Measurements from ENCODE around the gene SCLY.
A peak's percentile ranks its signal among the peaks of the same experiment; 100 is the strongest.
"Not testable (repeated sequence)": the region's sequence is repeated elsewhere in the genome, so short reads cannot be mapped to it uniquely, and the experiment has no call there.

The SCLY gene

DNA sequence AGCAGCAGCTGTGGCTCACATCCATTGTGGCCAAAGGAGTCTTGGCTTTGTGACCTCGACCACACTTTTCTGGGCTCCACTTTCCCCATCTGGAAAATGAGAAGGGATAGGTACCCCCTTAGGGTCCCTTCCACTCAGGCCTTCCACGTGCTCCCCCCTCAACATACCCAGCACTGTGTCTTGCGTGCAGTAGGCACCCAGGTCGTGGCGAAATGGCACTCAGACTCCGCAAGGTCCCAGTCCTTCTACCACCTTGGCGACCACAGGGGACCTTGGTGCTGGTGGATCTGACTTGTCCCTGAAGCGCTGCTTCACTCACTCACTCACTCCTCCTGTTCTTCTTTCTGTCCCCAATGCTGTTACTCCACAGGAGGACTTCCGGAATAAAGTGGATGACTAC is 19.9 kb upstream of the SCLY start:
- DNase-seq (ENCODE audit: low read depth in 2 of 2), result no peak

DNA sequence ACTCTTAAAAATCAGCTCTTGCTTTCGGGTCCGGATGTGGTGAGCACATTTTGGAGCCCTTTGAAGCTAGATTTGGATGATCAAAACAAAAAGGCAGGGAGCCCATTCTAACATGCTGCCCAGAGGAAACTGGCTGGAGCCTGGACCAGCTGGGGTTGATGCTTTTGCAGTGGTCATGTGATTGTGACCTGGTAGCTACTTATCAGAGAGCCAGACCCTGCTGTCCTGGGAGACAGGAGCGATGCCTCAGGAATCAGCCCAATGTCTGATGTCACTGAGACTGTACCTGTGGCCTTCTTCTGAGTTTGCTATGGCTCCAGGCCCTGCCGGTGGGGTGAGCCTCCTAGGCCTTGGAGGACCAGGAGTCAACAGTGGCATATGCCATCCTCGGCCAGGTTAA is 18.7 kb upstream of the SCLY start:
- no peak for DNase-seq (ENCODE audit: low read depth in 2 of 2)

DNA sequence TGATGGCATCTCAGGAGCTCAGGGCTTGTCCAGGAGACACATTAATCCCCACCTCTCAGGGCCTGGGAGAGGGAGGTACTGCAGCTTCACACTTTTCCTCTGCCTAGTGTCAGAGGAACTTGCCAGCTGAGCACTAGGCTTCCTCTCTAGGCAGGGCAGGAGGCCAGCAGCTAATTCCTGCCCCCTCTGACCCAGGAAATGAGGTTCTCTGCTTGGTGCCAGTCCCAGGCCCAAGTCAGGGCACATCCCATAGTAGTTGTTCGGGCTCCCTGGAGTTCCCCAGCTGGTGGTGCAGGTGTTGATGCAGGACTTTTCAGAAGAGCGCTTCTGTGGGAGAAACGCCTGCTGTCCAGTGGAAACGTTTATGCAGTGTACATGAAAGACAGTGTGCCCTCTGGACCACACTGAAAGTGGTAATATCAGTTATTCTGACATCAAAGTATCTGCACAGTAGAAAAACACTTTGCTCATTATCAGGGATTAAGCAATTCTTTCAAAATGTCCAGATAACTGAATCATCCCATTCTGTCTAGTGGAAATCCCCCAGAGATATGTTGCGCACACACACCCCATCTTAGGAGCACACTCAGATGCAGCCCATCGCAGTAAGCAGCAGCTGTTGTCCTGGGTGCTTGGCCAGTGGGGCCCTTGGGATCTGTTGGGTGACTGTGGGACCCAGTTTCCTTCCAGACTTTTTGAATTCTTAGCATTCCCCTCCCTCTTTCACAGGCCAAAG is 17.8 kb upstream of the SCLY start:
- DNase-seq (ENCODE audit: low read depth in 2 of 2), result no peak

DNA sequence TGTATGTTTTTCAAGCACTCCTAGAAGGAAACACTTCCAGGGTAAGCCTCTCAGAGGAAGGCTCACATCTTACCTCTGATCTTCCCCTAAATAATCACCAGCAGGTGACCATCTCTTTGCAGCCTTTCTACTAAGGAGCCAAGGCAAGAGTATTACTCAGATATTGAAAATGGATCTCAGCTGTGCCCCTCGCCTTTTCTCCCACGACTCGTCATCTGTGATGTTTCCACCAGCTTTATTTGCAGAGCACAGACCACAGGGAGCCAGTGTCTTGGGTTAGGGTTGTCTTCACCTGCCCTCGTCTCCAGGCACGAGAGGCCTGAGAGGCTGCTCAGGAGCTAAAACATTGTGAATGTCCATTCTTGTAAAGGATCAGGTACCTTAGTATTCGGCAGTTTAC is 16.9 kb upstream of the SCLY start:
- no peak for DNase-seq (ENCODE audit: low read depth in 2 of 2)

DNA sequence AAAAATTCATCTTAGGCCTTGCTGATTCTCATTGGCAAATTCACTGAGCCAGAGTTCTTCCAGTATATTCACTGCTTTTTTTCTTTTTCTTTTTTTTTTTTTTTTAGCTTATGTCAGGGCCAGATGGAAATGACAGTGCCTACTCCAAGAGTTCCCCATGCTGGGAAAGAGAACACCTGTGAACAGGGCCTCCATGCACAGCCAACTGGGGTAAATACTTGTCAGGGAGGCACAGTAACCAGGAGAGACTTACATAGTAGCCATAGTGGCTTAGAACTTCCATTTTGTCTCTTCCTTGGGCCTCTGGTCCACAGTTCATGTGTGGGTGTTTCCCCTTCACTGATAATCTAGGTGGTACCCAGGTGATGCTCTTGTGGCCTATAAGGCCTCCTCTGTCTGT is 15.2 kb upstream of the SCLY start:
- DNase-seq (ENCODE audit: low read depth in 2 of 2), result no peak

DNA sequence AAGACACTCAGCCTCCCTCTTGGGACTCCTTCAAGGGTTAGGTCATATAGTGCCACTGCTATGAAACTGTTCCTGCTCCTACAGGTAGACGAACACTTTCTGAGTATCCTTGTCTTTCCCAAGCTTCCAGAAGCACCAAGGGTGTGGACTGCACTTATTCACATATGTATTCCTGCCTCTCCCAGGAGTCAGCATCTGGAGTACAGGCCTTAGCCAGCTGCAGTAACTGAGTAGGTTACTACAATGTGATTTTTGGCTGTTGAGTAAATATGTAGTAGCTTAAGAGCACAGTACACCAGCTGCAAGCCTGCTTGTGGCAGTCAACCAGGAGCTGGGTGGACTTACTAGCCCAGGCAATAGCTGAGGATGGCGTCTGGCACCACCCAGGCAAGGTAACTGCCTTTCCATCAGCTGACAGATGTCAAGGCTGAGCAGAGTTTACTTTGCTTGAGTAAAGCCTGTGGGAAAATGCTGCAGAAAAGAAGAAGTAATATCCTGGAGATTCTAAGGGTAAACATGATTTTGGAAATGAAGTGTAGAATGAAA is 14.0 kb upstream of the SCLY start:
- no peak for DNase-seq (ENCODE audit: low read depth in 2 of 2)

DNA sequence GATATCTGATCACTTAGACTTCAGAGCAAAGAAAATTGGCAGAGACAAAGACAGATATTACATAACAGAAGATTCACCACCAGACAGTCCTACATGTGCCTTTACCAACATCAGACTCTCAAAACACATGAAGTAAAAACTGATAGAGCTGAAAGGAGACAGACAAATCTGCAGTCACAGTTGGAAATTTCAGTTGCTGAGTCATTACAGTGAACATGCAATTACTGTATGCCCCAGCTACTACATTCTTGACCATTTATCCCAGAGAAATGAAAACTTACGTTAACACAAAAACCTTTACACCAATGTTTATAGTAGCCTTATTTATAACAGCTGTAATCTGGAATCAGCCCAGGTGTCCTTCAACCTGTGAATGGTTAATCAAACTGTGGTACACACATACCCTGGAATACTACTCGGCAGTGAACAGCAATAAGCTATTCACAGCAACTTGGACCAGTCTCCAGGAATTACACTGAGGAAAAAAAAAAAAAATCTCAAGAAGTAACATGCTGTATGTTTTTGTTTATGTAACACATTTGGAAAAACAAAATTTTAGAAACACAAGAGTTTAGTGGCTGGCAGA is 7.5 kb upstream of the SCLY start:
- no peak for DNase-seq (ENCODE audit: low read depth in 2 of 2)

DNA sequence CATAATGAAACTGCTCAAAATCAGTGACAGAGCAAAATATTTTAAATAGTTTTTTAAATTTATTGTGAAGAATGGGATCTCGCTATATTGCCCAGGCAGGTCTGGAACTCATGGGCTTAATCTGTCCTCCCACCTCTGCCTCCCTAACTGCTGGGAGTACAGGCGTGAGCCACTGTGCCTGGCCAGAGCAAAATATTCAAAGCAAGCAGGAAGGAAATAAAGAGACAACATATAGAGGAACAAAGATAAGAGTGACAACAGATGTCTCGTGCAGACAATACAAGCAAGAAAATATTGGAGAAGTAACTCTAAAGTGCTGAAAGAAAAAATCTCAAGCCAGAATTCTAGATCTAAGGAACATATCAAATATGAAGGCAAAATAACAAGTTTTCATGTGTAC is 5.0 kb upstream of the SCLY start:
- no peak for DNase-seq (ENCODE audit: low read depth in 2 of 2)

DNA sequence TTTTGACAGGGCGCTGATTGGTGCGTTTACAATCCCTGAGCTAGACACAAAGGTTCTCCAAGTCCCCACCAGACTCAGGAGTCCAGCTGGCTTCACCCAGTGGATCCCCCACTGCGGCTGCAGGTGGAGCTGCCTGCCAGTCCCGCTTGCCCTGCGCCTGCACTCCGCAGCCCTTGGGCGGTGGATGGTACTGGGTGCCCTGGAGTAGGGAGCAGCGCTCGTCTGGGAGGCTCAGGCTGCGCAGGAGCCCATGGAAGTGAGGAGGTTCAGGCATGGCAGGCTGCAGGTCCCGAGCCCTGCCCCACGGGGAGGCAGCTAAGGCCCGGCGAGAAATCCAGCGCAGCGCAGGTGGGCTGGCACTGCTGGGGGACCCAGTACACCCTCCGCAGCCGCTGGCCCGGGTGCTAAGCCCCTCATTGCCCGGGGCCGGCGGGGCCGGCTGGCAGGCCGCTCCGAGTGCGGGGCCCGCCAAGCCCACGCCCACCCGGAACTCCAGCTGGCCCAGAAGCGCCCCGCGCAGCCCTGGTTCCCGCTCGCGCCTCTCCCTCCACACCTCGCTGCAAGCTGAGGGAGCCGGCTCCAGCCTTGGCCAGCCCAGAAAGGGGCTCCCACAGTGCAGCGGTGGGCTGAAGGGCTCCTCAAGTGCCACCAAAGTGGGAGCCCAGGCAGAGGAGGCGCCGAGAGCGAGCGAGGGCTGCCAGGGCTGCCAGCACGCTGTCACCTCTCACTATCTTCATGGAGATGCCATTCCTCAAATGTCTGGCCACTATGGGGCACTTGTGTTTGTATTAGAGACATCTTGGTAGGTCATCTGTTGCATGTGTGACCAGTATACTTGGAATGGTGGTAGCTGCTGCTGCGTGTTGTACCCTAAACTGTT is 2.9 kb upstream of the SCLY start:
- not testable (repeated sequence) for DNase-seq (ENCODE audit: low read depth in 2 of 2)

DNA sequence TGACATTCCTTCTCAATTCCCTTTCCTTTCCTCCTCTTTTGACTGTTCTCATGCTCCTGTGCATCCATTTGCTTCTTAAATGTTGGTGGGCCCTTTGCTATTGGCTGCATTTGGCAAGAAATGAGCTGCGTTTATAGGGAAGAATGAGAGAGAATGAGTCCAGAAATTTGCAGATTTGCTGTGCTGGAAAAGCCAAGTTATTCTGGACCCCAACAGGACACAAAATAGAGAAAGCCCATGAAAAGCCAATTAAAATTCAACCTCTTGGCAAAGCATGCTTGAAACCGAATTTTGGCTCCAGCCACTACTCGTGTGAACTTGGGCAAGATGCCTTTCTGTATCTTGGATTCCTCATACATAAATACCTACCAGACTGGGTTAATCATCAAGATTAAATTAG is 1.3 kb upstream of the SCLY start:
- no peak for DNase-seq (ENCODE audit: low read depth in 2 of 2)

DNA sequence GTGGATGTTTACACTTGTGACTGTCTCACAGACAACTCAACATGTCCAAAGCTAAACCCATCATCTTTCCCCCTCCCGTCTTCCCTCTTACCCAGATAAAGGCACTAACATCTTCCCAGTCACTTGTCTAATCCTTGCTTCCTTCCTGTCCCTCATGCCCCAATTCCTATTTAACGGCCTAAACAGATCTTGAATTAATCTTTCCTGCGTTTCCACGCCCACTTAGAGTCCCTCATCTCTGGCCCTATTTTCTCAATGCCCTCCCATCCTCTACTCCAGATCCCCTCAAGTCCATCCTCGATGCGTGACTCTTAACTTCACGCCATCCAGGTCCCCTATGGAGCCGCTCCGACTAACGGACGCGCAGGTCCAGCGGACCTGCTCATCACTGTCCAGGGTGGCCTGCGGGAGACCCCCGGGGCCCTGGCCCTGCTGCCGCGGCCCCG is 682 bp upstream of the SCLY start:
- no peak for DNase-seq (ENCODE audit: low read depth in 2 of 2)

DNA sequence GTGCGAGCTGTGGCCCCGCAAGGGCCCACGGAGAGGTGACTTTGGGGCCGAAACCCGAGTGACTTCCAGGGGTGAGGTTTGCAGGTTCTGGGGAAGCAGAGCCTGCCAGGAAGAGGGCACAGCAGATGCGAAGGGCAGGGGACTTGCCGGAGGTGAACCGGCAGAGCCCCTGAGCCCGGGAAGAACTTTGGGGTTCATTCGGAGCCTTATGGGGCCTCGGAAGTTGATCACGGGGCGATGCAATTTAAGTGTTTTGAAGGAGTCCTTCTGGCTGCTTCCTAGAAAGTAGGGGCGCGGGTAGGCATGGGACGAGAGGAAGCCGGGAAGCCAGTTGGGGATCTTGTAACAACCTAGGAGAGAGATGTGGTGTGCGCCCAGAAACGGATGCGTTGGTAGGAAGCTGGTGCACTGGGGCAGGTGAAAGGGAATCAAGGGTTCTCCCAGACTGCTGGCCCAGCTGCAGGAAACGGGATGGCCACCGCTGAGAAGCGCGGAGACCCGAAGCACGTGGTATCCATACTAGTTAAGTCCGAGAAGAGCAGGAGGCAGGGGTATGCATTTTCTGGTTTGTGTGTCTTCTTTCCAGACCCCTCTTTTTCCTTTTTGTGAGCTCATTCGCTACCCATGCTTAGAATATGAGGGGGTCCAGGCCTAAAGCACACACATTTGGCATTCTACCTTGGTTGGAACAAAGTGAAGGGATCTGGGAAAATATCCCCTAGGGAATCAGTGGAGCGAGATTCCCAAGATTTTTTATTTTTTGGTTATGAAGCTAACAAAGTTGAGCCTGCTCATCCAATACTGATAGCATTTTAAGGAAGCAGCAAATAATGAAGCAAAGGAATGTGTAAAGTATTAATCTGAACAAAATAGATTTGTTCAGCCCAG is 758 bp downstream of the SCLY start:
- peak in 1 of 2 donors; percentile 4 for DNase-seq (ENCODE audit: low read depth in 2 of 2)

DNA sequence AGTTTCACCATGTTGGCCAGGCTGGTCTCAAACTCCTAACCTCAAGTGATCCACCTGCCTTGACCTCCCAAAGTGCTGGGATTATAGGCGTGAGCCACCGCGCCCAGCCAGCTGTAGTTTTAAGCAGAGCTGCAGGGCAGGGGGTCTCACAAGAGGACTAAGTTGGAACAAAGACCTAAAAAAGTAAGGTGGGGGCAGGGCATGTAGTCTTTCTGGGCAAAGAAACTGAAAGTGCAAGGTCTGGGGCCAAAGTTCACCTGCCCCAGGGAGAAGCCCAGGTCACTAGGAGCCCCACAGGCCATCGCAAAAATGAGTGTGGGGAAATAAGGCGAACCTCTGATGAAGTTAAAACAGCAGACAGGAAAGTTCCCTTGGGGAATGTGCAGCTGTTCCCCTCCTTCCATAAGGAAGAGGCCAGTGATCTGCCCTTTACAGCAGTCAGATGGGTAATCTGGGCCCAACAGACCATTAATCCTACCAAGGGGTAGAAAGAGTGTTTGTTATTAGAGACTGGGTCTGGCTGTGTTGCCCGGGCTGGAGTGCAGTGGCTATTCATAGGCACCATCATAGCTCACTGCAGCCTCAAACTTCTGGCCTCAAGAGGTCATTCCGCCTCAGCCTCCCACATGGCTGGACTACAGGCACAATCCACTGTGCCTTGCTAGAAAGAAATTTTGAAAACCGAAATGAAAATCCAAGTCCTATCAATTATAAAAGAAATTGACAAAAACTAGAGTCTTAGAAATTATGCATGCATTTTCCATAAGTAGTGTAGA is 2.8 kb downstream of the SCLY start:
- DNase-seq (ENCODE audit: low read depth in 2 of 2), result no peak

DNA sequence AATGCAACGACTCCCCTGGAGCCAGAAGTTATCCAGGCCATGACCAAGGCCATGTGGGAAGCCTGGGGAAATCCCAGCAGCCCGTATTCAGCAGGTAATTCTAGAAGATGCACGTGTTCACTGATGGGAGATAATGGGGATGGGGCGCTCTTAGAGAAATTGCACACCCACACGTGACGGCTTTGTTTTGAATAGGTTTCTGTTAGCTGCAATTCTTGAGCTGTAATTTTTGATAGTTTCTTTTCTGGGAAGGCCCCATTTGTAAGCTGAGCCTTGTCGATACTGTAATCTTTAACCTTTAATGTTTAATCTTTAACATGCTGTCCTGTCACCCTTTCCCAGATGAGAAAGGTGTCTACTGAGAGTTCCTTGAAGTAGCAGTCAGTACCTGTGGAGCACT is 3.6 kb downstream of the SCLY start:
- no peak for DNase-seq (ENCODE audit: low read depth in 2 of 2)

DNA sequence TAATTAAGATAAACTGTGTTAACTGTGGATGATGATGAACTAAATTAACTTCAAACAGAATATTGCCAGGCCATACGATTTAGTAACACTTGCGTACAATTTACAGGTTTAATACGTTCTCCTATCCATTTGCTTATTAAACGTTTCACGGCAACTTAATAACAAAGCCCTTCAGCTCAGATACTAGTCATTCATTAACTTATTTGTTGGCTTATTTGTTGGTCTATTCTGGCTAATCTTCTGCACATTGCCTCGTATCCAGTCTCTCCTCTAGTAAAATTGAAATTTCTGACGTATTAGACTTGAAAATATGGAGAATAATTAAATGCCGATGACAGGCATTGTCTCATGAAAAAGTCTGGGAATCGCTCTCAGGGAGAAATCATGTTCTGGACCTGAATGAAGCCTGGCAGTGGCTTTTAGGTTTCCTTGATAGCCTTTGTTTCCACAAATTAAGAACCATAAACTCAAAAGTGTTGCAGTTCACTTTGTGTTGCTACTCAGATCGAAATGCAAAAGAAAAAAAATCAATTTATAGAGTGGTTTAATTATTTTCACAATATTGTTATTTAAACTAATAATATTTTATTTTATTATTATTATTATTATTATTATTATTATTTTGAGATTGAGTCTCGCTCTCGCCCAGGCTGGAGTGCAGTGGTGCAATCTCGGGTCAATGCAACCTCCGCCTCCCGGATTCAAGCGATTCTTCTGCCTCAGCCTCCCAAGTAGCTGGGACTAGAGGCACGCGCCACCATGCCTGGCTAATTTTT is 4.5 kb downstream of the SCLY start:
- no peak for DNase-seq (ENCODE audit: low read depth in 2 of 2)

DNA sequence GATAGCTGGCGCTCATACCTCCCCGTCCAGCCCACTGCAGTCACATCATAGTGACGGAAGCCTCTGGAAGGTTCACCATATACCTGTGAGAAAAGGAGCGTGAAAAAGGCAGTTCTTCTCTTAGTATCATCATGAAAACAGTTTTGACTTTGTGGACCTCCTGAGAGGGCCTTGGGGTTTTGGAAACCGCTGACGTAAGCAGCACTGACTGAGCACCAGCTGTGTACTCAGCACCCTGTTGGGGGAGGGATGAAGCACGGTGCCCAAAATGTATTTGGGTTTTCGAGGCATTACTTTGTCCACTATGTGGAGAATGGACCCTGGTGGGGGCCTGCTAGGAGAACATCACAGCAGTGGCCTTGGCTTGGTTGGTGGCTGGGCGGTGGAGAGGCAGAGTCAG is 5.4 kb downstream of the SCLY start:
- no peak for DNase-seq (ENCODE audit: low read depth in 2 of 2)

DNA sequence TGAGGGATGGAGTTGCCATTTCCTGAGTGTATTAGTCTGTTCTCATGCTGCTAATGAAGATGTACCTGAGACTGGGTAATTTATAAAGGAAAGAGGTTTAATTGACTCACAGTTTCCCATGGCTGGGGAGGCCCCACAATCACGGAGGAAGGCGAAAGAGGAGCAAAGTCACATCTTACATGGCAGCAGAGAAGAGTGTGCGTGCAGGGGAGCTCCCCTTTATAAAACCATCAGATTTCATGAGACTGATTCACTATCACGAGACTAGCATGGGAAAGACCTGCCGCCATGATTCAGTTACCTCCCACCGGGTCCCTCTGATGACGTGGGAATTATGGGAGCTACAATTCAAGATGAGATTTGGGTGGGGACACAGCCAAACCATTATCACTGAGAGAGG is 5.9 kb downstream of the SCLY start:
- DNase-seq (ENCODE audit: low read depth in 2 of 2), result not testable (repeated sequence)

DNA sequence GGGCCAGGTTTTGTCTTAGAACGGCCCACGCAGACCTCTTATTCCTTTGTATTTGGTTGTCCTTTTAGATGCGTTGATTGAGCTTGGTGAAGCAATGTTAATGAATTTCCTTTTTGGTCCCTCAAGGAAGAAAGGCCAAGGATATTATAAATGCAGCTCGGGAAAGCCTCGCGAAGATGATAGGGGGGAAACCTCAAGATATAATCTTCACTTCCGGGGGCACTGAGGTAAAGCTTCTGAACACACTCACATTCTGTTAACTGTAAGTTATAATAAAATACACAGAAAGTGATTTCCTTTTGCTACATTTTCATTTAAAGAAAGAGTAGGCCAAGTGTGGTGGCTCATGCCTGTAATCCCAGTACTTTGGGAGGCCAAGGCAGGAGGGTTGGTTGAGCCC is 7.1 kb downstream of the SCLY start:
- DNase-seq (ENCODE audit: low read depth in 2 of 2), result no peak

DNA sequence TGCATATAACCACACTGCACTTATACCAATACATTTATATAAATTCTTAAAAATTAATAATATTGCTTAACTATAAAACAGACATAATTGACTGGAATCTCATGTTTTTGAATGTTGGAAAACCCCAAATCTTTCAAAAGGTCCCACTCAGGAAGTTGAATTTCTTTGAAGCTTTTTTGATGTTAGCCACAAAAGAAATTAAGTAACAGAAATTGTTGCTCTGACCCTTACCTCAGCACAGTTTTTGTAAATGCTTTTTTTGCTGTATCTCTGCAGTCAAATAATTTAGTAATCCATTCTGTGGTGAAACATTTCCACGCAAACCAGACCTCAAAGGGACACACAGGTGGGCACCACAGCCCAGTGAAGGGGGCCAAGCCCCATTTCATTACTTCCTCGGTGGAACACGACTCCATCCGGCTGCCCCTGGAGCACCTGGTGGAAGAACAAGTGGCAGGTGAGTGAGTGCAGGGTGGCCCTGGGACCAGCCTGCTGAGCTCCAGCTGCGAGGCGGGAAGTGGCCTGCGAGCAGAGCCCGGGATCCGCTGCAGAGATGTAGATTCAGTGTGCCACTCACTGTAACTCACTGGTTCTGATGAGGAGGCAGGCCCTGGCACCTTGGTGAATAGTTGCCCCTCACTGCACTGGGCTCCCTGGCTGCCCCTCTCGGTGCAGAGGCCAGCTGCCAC is 8.4 kb downstream of the SCLY start:
- no peak for DNase-seq (ENCODE audit: low read depth in 2 of 2)
